HCT116 (cell line): ENCODE data around the gene KIAA0930.

ENCODE experiments used
- EZH2 ChIP-seq: fragments of 200-600 bp; sonication (generic); IDR thresholded peaks from 2 replicates; pipeline ENCODE4 v1.6.1; 2017; ENCODE audit warnings: antibody characterized with exemption, mixed run types
- EZH2phosphoT487 ChIP-seq: fragments of 200-600 bp; IDR thresholded peaks from 2 replicates; pipeline ENCODE4 v1.6.1; 2018; ENCODE audit warnings: antibody characterized with exemption, borderline replicate concordance
- POLR2A ChIP-seq: IDR thresholded peaks from 2 replicates; pipeline ENCODE4 v1.7.0; 2011; ENCODE audit warnings: borderline replicate concordance; ENCODE audit not compliant: insufficient read depth, insufficient read length; ENCODE audit errors: extremely low read depth
- RAD21 ChIP-seq: IDR thresholded peaks from 2 replicates; pipeline ENCODE4 v1.6.1; 2012; ENCODE audit warnings: low read depth, mild to moderate bottlenecking
- SIN3A ChIP-seq: IDR thresholded peaks from 2 replicates; pipeline ENCODE4 v1.6.1; 2012; ENCODE audit warnings: low read depth
- YY1 ChIP-seq: IDR thresholded peaks from 2 replicates; pipeline ENCODE4 v1.6.1; 2011; ENCODE audit warnings: low read length, low read depth, moderate library complexity, mild to moderate bottlenecking; ENCODE audit not compliant: insufficient replicate concordance; ENCODE audit errors: extremely low read depth
- ZNF274 ChIP-seq: fragments of 200-500 bp; sonication (Bioruptor generic); IDR thresholded peaks from 2 replicates; pipeline ENCODE4 v1.6.1; 2014; ENCODE audit warnings: mild to moderate bottlenecking, low read depth, low read length, inconsistent platforms
- TF ChIP-seq, protein P1 (sequence below): IDR thresholded peaks from 2 replicates; pipeline ENCODE4 v1.6.1; 2012; ENCODE audit warnings: low read depth
- TF ChIP-seq, protein P2 (sequence below), 3 experiments: fragments of 200-600 bp in 1 of 3; sonication (generic) in 1 of 3; IDR thresholded peaks in 2 of 3; conservative IDR thresholded peaks in 1 of 3; 2 replicates each; pipeline ENCODE4 v1.5.1; 2012 to 2017; ENCODE audit warnings: low read depth in 2 of 3, low read length in 2 of 3, antibody characterized with exemption in 1 of 3, borderline replicate concordance in 1 of 3, control low read depth in 1 of 3, mild to moderate bottlenecking in 1 of 3, mixed read lengths in 1 of 3, mixed run types in 1 of 3, moderate library complexity in 1 of 3; ENCODE audit not compliant: insufficient read depth in 1 of 3
- TF ChIP-seq, protein P3 (sequence below): IDR thresholded peaks from 2 replicates; pipeline ENCODE4 v1.6.1; 2012

DNA sequence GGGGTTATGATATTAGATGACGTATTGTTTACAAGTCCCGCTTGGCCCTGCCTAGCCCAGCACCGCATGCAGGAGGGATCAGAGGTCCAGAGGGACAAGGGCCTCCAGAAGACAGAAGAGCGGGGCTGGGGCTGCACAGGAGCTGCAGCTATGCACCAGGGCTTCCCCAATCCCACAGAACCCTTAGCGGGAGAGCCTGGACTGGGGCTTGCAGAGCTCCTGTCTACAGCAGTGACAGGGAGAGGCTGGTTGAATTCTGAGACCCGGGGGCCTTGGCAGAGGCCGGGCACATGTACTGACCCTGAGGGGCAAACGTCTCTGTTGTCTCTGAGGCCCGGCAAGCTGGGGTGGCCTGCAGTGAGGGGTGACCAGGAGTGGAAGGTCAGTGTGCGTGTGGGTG is 6.9 kb downstream of the KIAA0930 start:
- TF ChIP-seq, protein P1, sequence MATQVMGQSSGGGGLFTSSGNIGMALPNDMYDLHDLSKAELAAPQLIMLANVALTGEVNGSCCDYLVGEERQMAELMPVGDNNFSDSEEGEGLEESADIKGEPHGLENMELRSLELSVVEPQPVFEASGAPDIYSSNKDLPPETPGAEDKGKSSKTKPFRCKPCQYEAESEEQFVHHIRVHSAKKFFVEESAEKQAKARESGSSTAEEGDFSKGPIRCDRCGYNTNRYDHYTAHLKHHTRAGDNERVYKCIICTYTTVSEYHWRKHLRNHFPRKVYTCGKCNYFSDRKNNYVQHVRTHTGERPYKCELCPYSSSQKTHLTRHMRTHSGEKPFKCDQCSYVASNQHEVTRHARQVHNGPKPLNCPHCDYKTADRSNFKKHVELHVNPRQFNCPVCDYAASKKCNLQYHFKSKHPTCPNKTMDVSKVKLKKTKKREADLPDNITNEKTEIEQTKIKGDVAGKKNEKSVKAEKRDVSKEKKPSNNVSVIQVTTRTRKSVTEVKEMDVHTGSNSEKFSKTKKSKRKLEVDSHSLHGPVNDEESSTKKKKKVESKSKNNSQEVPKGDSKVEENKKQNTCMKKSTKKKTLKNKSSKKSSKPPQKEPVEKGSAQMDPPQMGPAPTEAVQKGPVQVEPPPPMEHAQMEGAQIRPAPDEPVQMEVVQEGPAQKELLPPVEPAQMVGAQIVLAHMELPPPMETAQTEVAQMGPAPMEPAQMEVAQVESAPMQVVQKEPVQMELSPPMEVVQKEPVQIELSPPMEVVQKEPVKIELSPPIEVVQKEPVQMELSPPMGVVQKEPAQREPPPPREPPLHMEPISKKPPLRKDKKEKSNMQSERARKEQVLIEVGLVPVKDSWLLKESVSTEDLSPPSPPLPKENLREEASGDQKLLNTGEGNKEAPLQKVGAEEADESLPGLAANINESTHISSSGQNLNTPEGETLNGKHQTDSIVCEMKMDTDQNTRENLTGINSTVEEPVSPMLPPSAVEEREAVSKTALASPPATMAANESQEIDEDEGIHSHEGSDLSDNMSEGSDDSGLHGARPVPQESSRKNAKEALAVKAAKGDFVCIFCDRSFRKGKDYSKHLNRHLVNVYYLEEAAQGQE = no peak
- TF ChIP-seq, protein P2, sequence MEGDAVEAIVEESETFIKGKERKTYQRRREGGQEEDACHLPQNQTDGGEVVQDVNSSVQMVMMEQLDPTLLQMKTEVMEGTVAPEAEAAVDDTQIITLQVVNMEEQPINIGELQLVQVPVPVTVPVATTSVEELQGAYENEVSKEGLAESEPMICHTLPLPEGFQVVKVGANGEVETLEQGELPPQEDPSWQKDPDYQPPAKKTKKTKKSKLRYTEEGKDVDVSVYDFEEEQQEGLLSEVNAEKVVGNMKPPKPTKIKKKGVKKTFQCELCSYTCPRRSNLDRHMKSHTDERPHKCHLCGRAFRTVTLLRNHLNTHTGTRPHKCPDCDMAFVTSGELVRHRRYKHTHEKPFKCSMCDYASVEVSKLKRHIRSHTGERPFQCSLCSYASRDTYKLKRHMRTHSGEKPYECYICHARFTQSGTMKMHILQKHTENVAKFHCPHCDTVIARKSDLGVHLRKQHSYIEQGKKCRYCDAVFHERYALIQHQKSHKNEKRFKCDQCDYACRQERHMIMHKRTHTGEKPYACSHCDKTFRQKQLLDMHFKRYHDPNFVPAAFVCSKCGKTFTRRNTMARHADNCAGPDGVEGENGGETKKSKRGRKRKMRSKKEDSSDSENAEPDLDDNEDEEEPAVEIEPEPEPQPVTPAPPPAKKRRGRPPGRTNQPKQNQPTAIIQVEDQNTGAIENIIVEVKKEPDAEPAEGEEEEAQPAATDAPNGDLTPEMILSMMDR (IDR thresholded peaks at IDR 0.05 in 2 of 3, conservative IDR thresholded peaks at IDR 0.05 in 1 of 3; ENCODE audit: borderline replicate concordance in 1 of 3, insufficient read depth in 1 of 3, low read depth in 2 of 3, low read length in 2 of 3) = no peak
- TF ChIP-seq EZH2phosphoT487 = no peak
- no peak for TF ChIP-seq YY1
- TF ChIP-seq EZH2 = no peak
- TF ChIP-seq, protein P3, sequence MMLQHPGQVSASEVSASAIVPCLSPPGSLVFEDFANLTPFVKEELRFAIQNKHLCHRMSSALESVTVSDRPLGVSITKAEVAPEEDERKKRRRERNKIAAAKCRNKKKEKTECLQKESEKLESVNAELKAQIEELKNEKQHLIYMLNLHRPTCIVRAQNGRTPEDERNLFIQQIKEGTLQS = no peak
- no peak for TF ChIP-seq POLR2A
- no peak for TF ChIP-seq RAD21
- TF ChIP-seq SIN3A = no peak
- TF ChIP-seq ZNF274 = no peak
